K562 (cell line): ENCODE results near the gene TTC9B. TPM values are rescaled to one million over a fixed set of nuclear protein-coding genes. Genes with fewer than 3 reads are reported as not detected.

Experiments used
- ATAC-seq: fragments of 200-7000 bp; cut with Tn5 transposase; 3 replicates; pipeline ENCODE4 v1.9.1; 2020; ENCODE audit warnings: moderate library complexity
- BruUV-seq: library from RNA; stranded (reverse); fragments of 400-500 nt; replicated peaks from 2 replicates; lab custom pipeline; 2021; lab: Mats Ljungman, UMichigan
- CTCF ChIA-PET: fragments of 300-600 bp; formaldehyde crosslinking; extraction: SDS; loops from one replicate; lab custom pipeline; 2021; ENCODE audit warnings: low intra/inter-chr PET ratio; lab: Yijun Ruan, JAX
- POLR2A ChIA-PET: fragments of 300-600, 350-650 bp; sonication (Branson Sonifier 250); formaldehyde crosslinking; extraction: SDS; loops from one replicate; lab custom pipeline; 2021; ENCODE audit warnings: antibody characterized with exemption, inconsistent platforms; lab: Yijun Ruan, JAX
- DNase-seq, 4 experiments: peaks; one replicate each; pipeline versions ENCODE4 v3.0.0 to v3.0.0-alpha.2; 2011 to 2018; ENCODE audit warnings: low spot score in 3 of 4, mixed read lengths in 3 of 4; ENCODE audit errors: extremely low read depth in 1 of 4
- FAIRE-seq: peaks from 2 replicates; lab custom pipeline; 2011; peaks lifted over from hg19 to GRCh38; lab: Jason Lieb, UNC
- H2AFZ ChIP-seq: 2 replicates; pipeline ENCODE4 v1.6.0; 2011; ENCODE audit warnings: low read depth, low read length, control low read depth, inconsistent platforms
- H3K27ac ChIP-seq: fragments of 200-600 bp; 3 replicates; pipeline ENCODE4 v1.8.0; 2011; ENCODE audit warnings: low read depth, mild to moderate bottlenecking, control low read depth, inconsistent platforms, low read length, moderate library complexity, mixed read lengths; ENCODE audit errors: extremely low read depth
- H3K27me3 ChIP-seq, 2 experiments: fragments of 300-600 bp in 1 of 2; 2 replicates in 1 of 2; 3 replicates in 1 of 2; pipeline versions ENCODE4 v1.6.0 to v1.8.0; 2011; ENCODE audit warnings: inconsistent platforms in 2 of 2, low read length in 2 of 2, mild to moderate bottlenecking in 1 of 2, mixed read lengths in 1 of 2, moderate library complexity in 1 of 2; ENCODE audit not compliant: control insufficient read depth in 2 of 2, insufficient read depth in 2 of 2
- H3K36me3 ChIP-seq: fragments of 300-600 bp; 3 replicates; pipeline ENCODE4 v1.8.0; 2011; ENCODE audit warnings: mild to moderate bottlenecking, low read length, inconsistent platforms; ENCODE audit not compliant: control insufficient read depth, insufficient read depth
- H3K4me1 ChIP-seq, 2 experiments: fragments of 200-600 bp in 1 of 2; replicated peaks in 1 of 2; 2 replicates in 1 of 2; 3 replicates in 1 of 2; pipeline versions ENCODE4 v1.5.1 to v1.8.0; 2011; ENCODE audit warnings: inconsistent platforms in 2 of 2, low read length in 2 of 2, mild to moderate bottlenecking in 1 of 2, mixed read lengths in 1 of 2, moderate library complexity in 1 of 2; ENCODE audit not compliant: control insufficient read depth in 2 of 2, insufficient read depth in 2 of 2
- H3K4me2 ChIP-seq: 2 replicates; pipeline ENCODE4 v1.6.1; 2011; ENCODE audit warnings: low read length, control low read depth, inconsistent platforms, mixed read lengths; ENCODE audit not compliant: insufficient read depth
- H3K4me3 ChIP-seq: fragments of 200-600 bp; sonication (generic), shearing (Covaris generic); 2 replicates; pipeline ENCODE4 v1.5.1; 2016; ENCODE audit warnings: control low read depth, inconsistent platforms
- H3K79me2 ChIP-seq: fragments of 200-600 bp; 3 replicates; pipeline ENCODE4 v1.8.0; 2011; ENCODE audit warnings: low read length, inconsistent platforms; ENCODE audit not compliant: control insufficient read depth, insufficient read depth
- H3K9ac ChIP-seq, 2 experiments: 2 replicates each; pipeline versions ENCODE4 v1.6.0 to v1.6.1; 2011; ENCODE audit warnings: low read depth in 2 of 2, low read length in 2 of 2, control low read depth in 1 of 2, inconsistent platforms in 1 of 2, mild to moderate bottlenecking in 1 of 2, mixed read lengths in 1 of 2; ENCODE audit not compliant: insufficient read depth in 1 of 2
- H3K9me1 ChIP-seq: one replicate; pipeline ENCODE4 v1.6.0; 2011; ENCODE audit warnings: inconsistent platforms, mild to moderate bottlenecking, low read length, moderate library complexity; ENCODE audit not compliant: control insufficient read depth, insufficient read depth
- H3K9me3 ChIP-seq: replicated peaks from 2 replicates; pipeline ENCODE4 v1.5.1; 2011; ENCODE audit warnings: low read depth, low read length, inconsistent platforms; ENCODE audit not compliant: control insufficient read depth, insufficient read depth
- H4K20me1 ChIP-seq: replicated peaks from 2 replicates; pipeline ENCODE4 v1.6.1; 2011; ENCODE audit warnings: low read length, inconsistent platforms, mixed read lengths; ENCODE audit not compliant: control insufficient read depth, insufficient read depth
- FOS ChIP-seq: IDR thresholded peaks from 3 replicates; pipeline ENCODE4 v1.6.1; 2011; ENCODE audit not compliant: insufficient read length; ENCODE audit errors: extremely low read depth
- MAFF ChIP-seq: IDR thresholded peaks from 2 replicates; pipeline ENCODE4 v1.6.1; 2012; ENCODE audit warnings: low read length, improper control_type of control experiment
- ZNF282 ChIP-seq: sonication (generic); formaldehyde crosslinking; IDR thresholded peaks from 2 replicates; pipeline ENCODE4 v1.8.1; 2023; ENCODE audit warnings: missing genetic modification reagents
- ZNF717 ChIP-seq: fragments of 250-450 bp; sonication (Bioruptor Pico); IDR thresholded peaks from 2 replicates; pipeline ENCODE4 v1.5.0; 2021
- WGBS: fragments of 100-300 bp; shearing (Covaris generic); methylation state at CpG from one replicate; pipeline ENCODE4 v1.1.6; 2016; ENCODE audit warnings: low coverage, mixed read lengths; ENCODE audit not compliant: insufficient coverage; ENCODE audit errors: missing lambda C conversion rate; 5-methylcytosine and 5-hydroxymethylcytosine counted together
- in situ Hi-C: fragments of 300-500 bp; cut with MboI; formaldehyde crosslinking; loops from 4 replicates; pipeline ENCODE4 v1.15.0; 2018; ENCODE audit warnings: inconsistent platforms, mixed read lengths
- intact Hi-C: fragments of 100-400 bp; cut with micrococcal nuclease; formaldehyde crosslinking; loops from 2 replicates; pipeline ENCODE4 v1.14.2; 2022
- polyA plus RNA-seq, 8 experiments: library from polyadenylated mRNA; depleted of rRNA in 4 of 8; stranded (reverse) in 5 of 8; unstranded in 3 of 8; fragments of >200 nt; fragmentation: Nextera tagmentation in 2 of 8; fragmentation: Illumina TruSeq in 1 of 8; extraction: Ambion mirVana in 2 of 8; extraction: Trizol in 1 of 8; gene quantifications; 2 replicates each; pipeline versions ENCODE4 v1.2.1 to v1.2.3, GENCODE V29; 2011 to 2014; ENCODE audit warnings: inconsistent platforms in 1 of 8, missing spikeins in 1 of 8
- total RNA-seq, 7 experiments: library from RNA; depleted of rRNA in 6 of 7; stranded (reverse); fragments of >200 nt in 6 of 7; fragmentation: Illumina TruSeq in 2 of 7; extraction: Trizol in 2 of 7; gene quantifications; 2 replicates each; pipeline versions ENCODE4 v1.2.1 to v1.2.3, GENCODE V29; 2011 to 2021; ENCODE audit warnings: low replicate concordance in 1 of 7
- TF ChIP-seq, protein P1 (sequence below): fragments of 250-450 bp; sonication (Bioruptor Pico); IDR thresholded peaks from 2 replicates; pipeline ENCODE4 v1.5.0; 2022; ENCODE audit warnings: mild to moderate bottlenecking
- TF ChIP-seq, protein P2 (sequence below), 2 experiments: fragments of 200-800 bp in 1 of 2; sonication (Bioruptor generic) in 1 of 2; sonication (generic) in 1 of 2; formaldehyde crosslinking in 1 of 2; IDR thresholded peaks in 1 of 2; conservative IDR thresholded peaks in 1 of 2; 2 replicates each; pipeline versions ENCODE4 v1.5.0 to v1.6.1; 2016 to 2020; ENCODE audit warnings: missing compliant biosample characterization in 1 of 2, missing genetic modification characterization in 1 of 2, missing genetic modification reagents in 1 of 2

TTC9B gene
- total and polyA plus RNA-seq, 9 of the 15 experiments (the other 6 are each of a cell fraction or from before 2014, with no cell fraction given) = 0.06 to 0.14 TPM; not detected in 7

DNA sequence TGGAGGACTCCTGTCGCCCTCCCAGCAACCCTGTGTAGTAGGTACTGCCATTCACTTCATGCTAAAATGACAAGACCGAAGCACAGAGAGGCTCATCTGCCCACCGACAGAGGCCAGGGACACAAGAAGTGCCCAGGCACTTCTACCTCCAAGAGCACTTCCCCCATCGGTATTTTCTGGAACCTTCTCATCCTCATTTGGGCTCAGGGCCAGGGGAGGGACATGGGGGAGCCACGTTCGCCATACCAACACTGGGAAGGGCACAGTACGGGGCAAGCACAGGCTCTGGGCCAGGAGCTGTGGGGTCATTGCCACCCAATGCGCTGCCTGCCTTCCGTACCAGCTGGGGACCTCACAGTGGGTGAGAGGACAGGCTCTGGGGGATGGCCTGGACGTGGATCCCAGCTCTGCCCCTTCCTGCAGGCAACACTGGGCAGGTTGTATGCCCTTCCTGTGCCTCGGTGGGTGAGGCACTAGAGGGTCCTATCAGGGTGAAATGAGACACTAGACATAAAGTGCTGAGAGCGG is 29.6 kb upstream of the TTC9B start:
- TF ChIP-seq ZNF717 (CRISPR knock-in tag) (no peak), ZNF282 (no peak), MAFF (no peak), FOS (no peak)
- TF ChIP-seq, protein P1, sequence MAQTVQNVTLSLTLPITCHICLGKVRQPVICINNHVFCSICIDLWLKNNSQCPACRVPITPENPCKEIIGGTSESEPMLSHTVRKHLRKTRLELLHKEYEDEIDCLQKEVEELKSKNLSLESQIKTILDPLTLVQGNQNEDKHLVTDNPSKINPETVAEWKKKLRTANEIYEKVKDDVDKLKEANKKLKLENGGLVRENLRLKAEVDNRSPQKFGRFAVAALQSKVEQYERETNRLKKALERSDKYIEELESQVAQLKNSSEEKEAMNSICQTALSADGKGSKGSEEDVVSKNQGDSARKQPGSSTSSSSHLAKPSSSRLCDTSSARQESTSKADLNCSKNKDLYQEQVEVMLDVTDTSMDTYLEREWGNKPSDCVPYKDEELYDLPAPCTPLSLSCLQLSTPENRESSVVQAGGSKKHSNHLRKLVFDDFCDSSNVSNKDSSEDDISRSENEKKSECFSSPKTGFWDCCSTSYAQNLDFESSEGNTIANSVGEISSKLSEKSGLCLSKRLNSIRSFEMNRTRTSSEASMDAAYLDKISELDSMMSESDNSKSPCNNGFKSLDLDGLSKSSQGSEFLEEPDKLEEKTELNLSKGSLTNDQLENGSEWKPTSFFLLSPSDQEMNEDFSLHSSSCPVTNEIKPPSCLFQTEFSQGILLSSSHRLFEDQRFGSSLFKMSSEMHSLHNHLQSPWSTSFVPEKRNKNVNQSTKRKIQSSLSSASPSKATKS (CRISPR knock-in tag) = no peak
- TF ChIP-seq, protein P2, sequence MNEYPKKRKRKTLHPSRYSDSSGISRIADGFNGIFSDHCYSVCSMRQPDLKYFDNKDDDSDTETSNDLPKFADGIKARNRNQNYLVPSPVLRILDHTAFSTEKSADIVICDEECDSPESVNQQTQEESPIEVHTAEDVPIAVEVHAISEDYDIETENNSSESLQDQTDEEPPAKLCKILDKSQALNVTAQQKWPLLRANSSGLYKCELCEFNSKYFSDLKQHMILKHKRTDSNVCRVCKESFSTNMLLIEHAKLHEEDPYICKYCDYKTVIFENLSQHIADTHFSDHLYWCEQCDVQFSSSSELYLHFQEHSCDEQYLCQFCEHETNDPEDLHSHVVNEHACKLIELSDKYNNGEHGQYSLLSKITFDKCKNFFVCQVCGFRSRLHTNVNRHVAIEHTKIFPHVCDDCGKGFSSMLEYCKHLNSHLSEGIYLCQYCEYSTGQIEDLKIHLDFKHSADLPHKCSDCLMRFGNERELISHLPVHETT (CRISPR knock-in tag; conservative IDR thresholded peaks at IDR 0.05 in 1 of 2, IDR thresholded peaks at IDR 0.05 in 1 of 2) = no peak
- Histone ChIP-seq H3K79me2 (peaks cover 44% of the 10 kb centered on the region), H4K20me1 (peaks cover 4% of the 10 kb centered on the region; the same call in 1 of the 2 replicates), H3K9me1 (peaks cover 4% of the 10 kb centered on the region), H3K9me3 (no peaks in the 10 kb centered on the region), H2AFZ (no peak overlapping the region), H3K36me3 (peaks cover 66% of the 10 kb centered on the region; the same call in 2 of the 3 replicates), H3K27me3 (no peaks in the 10 kb centered on the region), H3K9ac (peak overlapping the region in 1 of 2 experiments; percentile 61; a peak in 2 of 4 replicates), H3K27ac (no peak overlapping the region), H3K4me3 (no peak overlapping the region), H3K4me2 (no peak overlapping the region), H3K4me1 (peaks cover 0 to 16% of the 10 kb centered on the region in 2 experiments; a peak in 2 of 5 replicates)
- BruUV-seq = no TSS peak
- intact Hi-C loops = no loop called here
- ATAC-seq (no peak), FAIRE-seq (no peak), DNase-seq (no peak)
- ChIA-PET CTCF (no interaction called here), POLR2A (no interaction called here)
- in situ Hi-C loops = no loop called here
- 89% methylated on average over 11 of the region's 12 CpGs for WGBS
